Measurements from ENCODE around the gene UBE3B. TPM values are rescaled to one million over a fixed set of nuclear protein-coding genes. Genes with fewer than 3 reads are reported as not detected.

Gene UBE3B
- total and polyA plus RNA-seq, 2 donors (not counting 1 experiment from before 2014, with no cell fraction given): 27.2 to 49.7 TPM

GRCh38 chr12:109448272-109448671, 29.2 kb upstream of the UBE3B start:
- H3K4me2 ChIP-seq (ENCODE audit: extremely low read depth, insufficient read depth, low read length): no peak overlapping the region
- H3K79me2 ChIP-seq (ENCODE audit: control insufficient read depth, insufficient read depth, low read length): peaks cover 38% of the 10 kb centered on the region
- H3K4me1 ChIP-seq (ENCODE audit: control insufficient read depth, extremely low read depth, insufficient read depth, low read length): peaks cover 6% of the 10 kb centered on the region
- no peaks in the 10 kb centered on the region for H3K27me3 ChIP-seq (ENCODE audit: control insufficient read depth, insufficient read depth, low read length)
- H3K9me3 ChIP-seq (ENCODE audit: control insufficient read depth, insufficient read depth, low read depth, low read length): no peaks in the 10 kb centered on the region
- no peak for DNase-seq (ENCODE audit: low read depth in 2 of 2)
- no peak overlapping the region for H3K27ac ChIP-seq (ENCODE audit: insufficient read depth, low read length)
- no peaks in the 10 kb centered on the region for H4K20me1 ChIP-seq (ENCODE audit: control insufficient read depth, extremely low read depth, insufficient read depth, low read length)
- H2AFZ ChIP-seq (ENCODE audit: low read length): no peak overlapping the region
- peaks cover 17% of the 10 kb centered on the region for H3K36me3 ChIP-seq (ENCODE audit: control insufficient read depth, insufficient read depth, low read length)
- no peak overlapping the region for H3K4me3 ChIP-seq (replicated peaks in 1 of 4; ENCODE audit: control extremely low read depth in 1 of 4, insufficient read depth in 1 of 4, low read depth in 3 of 4, low read length in 4 of 4)
- no peak for TF ChIP-seq EZH2 (IDR thresholded peaks at IDR 0.05; ENCODE audit: low read length, missing control alignments)
- no peak overlapping the region for H3K9ac ChIP-seq (ENCODE audit: insufficient read depth, low read length)

DNA sequence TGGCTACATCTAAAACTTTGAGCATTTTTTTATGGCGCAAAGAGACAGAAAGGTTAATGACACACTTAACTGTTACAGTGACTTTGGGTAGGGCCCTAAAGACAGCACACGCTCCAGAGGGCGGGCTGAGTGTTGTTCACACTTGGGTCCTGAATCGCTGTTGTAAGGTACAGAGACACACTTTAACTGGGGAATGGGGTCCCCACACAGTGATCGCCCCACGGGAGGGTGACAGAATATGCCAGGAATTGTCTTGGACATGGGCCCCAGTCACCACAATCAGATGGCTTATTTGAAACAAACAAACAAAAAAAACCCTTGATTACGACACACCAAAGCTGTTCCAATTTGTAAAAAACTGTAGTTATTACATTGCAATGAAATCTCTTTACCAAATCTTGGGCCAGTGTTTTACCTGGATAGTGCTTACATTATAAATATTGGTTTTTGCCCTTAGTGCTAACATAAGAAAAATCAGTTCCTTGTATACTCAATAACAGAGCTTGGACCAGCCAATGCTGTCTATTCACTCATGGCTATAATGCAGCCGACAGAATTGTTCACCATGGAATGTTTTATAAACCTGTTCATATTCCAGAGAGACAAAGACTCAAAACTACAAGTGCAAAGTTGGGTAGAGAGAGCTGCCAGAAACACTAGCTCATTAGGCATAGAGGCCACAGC, 28.6 kb upstream of the UBE3B start:
- no peaks in the 10 kb centered on the region for H3K27me3 ChIP-seq (ENCODE audit: control insufficient read depth, insufficient read depth, low read length)
- H3K79me2 ChIP-seq (ENCODE audit: control insufficient read depth, insufficient read depth, low read length): peaks cover 41% of the 10 kb centered on the region
- no peak overlapping the region for H3K27ac ChIP-seq (ENCODE audit: insufficient read depth, low read length)
- no peak overlapping the region for H3K4me2 ChIP-seq (ENCODE audit: extremely low read depth, insufficient read depth, low read length)
- peaks cover 17% of the 10 kb centered on the region for H3K36me3 ChIP-seq (ENCODE audit: control insufficient read depth, insufficient read depth, low read length)
- H3K4me3 ChIP-seq (replicated peaks in 1 of 4; ENCODE audit: control extremely low read depth in 1 of 4, insufficient read depth in 1 of 4, low read depth in 3 of 4, low read length in 4 of 4): no peak overlapping the region
- H2AFZ ChIP-seq (ENCODE audit: low read length): no peak overlapping the region
- H3K9ac ChIP-seq (ENCODE audit: insufficient read depth, low read length): no peak overlapping the region
- H4K20me1 ChIP-seq (ENCODE audit: control insufficient read depth, extremely low read depth, insufficient read depth, low read length): no peaks in the 10 kb centered on the region
- TF ChIP-seq, protein P1, sequence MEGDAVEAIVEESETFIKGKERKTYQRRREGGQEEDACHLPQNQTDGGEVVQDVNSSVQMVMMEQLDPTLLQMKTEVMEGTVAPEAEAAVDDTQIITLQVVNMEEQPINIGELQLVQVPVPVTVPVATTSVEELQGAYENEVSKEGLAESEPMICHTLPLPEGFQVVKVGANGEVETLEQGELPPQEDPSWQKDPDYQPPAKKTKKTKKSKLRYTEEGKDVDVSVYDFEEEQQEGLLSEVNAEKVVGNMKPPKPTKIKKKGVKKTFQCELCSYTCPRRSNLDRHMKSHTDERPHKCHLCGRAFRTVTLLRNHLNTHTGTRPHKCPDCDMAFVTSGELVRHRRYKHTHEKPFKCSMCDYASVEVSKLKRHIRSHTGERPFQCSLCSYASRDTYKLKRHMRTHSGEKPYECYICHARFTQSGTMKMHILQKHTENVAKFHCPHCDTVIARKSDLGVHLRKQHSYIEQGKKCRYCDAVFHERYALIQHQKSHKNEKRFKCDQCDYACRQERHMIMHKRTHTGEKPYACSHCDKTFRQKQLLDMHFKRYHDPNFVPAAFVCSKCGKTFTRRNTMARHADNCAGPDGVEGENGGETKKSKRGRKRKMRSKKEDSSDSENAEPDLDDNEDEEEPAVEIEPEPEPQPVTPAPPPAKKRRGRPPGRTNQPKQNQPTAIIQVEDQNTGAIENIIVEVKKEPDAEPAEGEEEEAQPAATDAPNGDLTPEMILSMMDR (conservative IDR thresholded peaks at IDR 0.05 in 1 of 2, IDR thresholded peaks at IDR 0.05 in 1 of 2; ENCODE audit: low read depth in 1 of 2, low read length in 2 of 2): no peak
- TF ChIP-seq EZH2 (IDR thresholded peaks at IDR 0.05; ENCODE audit: low read length, missing control alignments): no peak
- H3K4me1 ChIP-seq (ENCODE audit: control insufficient read depth, extremely low read depth, insufficient read depth, low read length): peaks cover 6% of the 10 kb centered on the region
- no peak for DNase-seq (ENCODE audit: low read depth in 2 of 2)
- H3K9me3 ChIP-seq (ENCODE audit: control insufficient read depth, insufficient read depth, low read depth, low read length): no peaks in the 10 kb centered on the region

- H3K9me3 ChIP-seq (ENCODE audit: control insufficient read depth, insufficient read depth, low read depth, low read length): no peaks in the 10 kb centered on the region
- TF ChIP-seq EZH2 (IDR thresholded peaks at IDR 0.05; ENCODE audit: low read length, missing control alignments): no peak
- TF ChIP-seq, protein P1 (conservative IDR thresholded peaks at IDR 0.05 in 1 of 2, IDR thresholded peaks at IDR 0.05 in 1 of 2; ENCODE audit: low read depth in 1 of 2, low read length in 2 of 2): no peak
- H2AFZ ChIP-seq (ENCODE audit: low read length): no peak overlapping the region
- no peak overlapping the region for H3K4me2 ChIP-seq (ENCODE audit: extremely low read depth, insufficient read depth, low read length)
- H3K4me1 ChIP-seq (ENCODE audit: control insufficient read depth, extremely low read depth, insufficient read depth, low read length): peaks cover 6% of the 10 kb centered on the region
- H3K9ac ChIP-seq (ENCODE audit: insufficient read depth, low read length): no peak overlapping the region
- H3K36me3 ChIP-seq (ENCODE audit: control insufficient read depth, insufficient read depth, low read length): peaks cover 21% of the 10 kb centered on the region
- H3K79me2 ChIP-seq (ENCODE audit: control insufficient read depth, insufficient read depth, low read length): peaks cover 44% of the 10 kb centered on the region
- no peak overlapping the region for H3K27ac ChIP-seq (ENCODE audit: insufficient read depth, low read length)
- no peaks in the 10 kb centered on the region for H3K27me3 ChIP-seq (ENCODE audit: control insufficient read depth, insufficient read depth, low read length)
- no peak for DNase-seq (ENCODE audit: low read depth in 2 of 2)
- H3K4me3 ChIP-seq (replicated peaks in 1 of 4; ENCODE audit: control extremely low read depth in 1 of 4, insufficient read depth in 1 of 4, low read depth in 3 of 4, low read length in 4 of 4): no peak overlapping the region
- no peaks in the 10 kb centered on the region for H4K20me1 ChIP-seq (ENCODE audit: control insufficient read depth, extremely low read depth, insufficient read depth, low read length)
Observed at GRCh38 chr12:109449845-109450532, 27.4 kb upstream of the UBE3B start.

Data from fibroblast of lung (primary cell).